Fibroblast of villous mesenchyme (primary cell): ENCODE measurements around the gene ACTN4. TPM values are rescaled to one million over a fixed set of nuclear protein-coding genes. Genes with fewer than 3 reads are reported as not detected.

Source experiments
- DNase-seq: peaks from one replicate; pipeline ENCODE4 v3.0.0-alpha.2; 2010; ENCODE audit warnings: low read depth
- H3K4me3 ChIP-seq: 2 replicates; pipeline ENCODE4 v1.5.1; 2011; ENCODE audit warnings: low read depth, mild to moderate bottlenecking, low read length
- CTCF ChIP-seq: IDR thresholded peaks from 2 replicates; pipeline ENCODE4 v1.5.1; 2012; ENCODE audit warnings: low read depth, mild to moderate bottlenecking, low read length; ENCODE audit not compliant: insufficient read depth
- total RNA-seq: library from RNA; depleted of rRNA; stranded (reverse); fragments of >200 nt; gene quantifications from 2 replicates; pipeline ENCODE4 v1.2.3, GENCODE V29; 2012

Gene ACTN4
- total RNA-seq, 1 donor, result 456 TPM

- no peak for TF ChIP-seq CTCF
- no peak overlapping the region for H3K4me3 ChIP-seq
- DNase-seq, result peak; percentile 98
Measured at GRCh38 chr19:38691938-38692457, 44.5 kb downstream of the ACTN4 start.

- TF ChIP-seq CTCF, result no peak
- DNase-seq, result no peak
Measured at GRCh38 chr19:38692458-38693379, 45.3 kb downstream of the ACTN4 start.

GRCh38 chr19:38693380-38694223 lies 46.2 kb downstream of the ACTN4 start:
- peak; percentile 76 for DNase-seq
- TF ChIP-seq CTCF, result no peak
- no peak overlapping the region for H3K4me3 ChIP-seq

More at GRCh38 chr19:38692458-38693379, 45.3 kb downstream of the ACTN4 start:
- no peak overlapping the region for H3K4me3 ChIP-seq

- DNase-seq, result no peak
- H3K4me3 ChIP-seq, result no peak overlapping the region
- TF ChIP-seq CTCF, result no peak
Measured at GRCh38 chr19:38695317-38695683, 47.9 kb downstream of the ACTN4 start.

- no peak for TF ChIP-seq CTCF
- no peak for DNase-seq
- H3K4me3 ChIP-seq, result no peak overlapping the region
Measured at GRCh38 chr19:38695832-38696728, 48.6 kb downstream of the ACTN4 start.

GRCh38 chr19:38696729-38697055 lies 49.2 kb downstream of the ACTN4 start:
- no peak for TF ChIP-seq CTCF
- no peak overlapping the region for H3K4me3 ChIP-seq
- no peak for DNase-seq
